Fibroblast of lung (primary cell): Measurements from ENCODE around the gene MTFP1. TPM values are rescaled to one million over a fixed set of nuclear protein-coding genes. Genes with fewer than 3 reads are reported as not detected.

ENCODE experiments used
- DNase-seq, 2 donors: peaks; one replicate each; pipeline versions ENCODE4 v3.0.0 to v3.0.0-alpha.2; 2010; ENCODE audit warnings: low read depth in 2 of 2
- H2AFZ ChIP-seq: 2 replicates; pipeline ENCODE4 v1.5.1; 2012; ENCODE audit warnings: low read length, control low read depth, inconsistent platforms
- H3K27ac ChIP-seq: 2 replicates; pipeline ENCODE4 v1.5.1; 2011; ENCODE audit warnings: low read length, control low read depth; ENCODE audit not compliant: insufficient read depth
- H3K27me3 ChIP-seq: 2 replicates; pipeline ENCODE4 v1.5.1; 2011; ENCODE audit warnings: mild to moderate bottlenecking, low read length; ENCODE audit not compliant: control insufficient read depth, insufficient read depth
- H3K36me3 ChIP-seq: 2 replicates; pipeline ENCODE4 v1.5.1; 2011; ENCODE audit warnings: low read length; ENCODE audit not compliant: control insufficient read depth, insufficient read depth
- H3K4me1 ChIP-seq: 2 replicates; pipeline ENCODE4 v1.5.1; 2011; ENCODE audit warnings: low read length; ENCODE audit not compliant: control insufficient read depth, insufficient read depth; ENCODE audit errors: extremely low read depth
- H3K4me2 ChIP-seq: 2 replicates; pipeline ENCODE4 v1.5.1; 2011; ENCODE audit warnings: low read length, control low read depth; ENCODE audit not compliant: insufficient read depth; ENCODE audit errors: extremely low read depth
- H3K4me3 ChIP-seq, 4 experiments: fragments of 200-600 bp in 1 of 4; sonication (generic) in 1 of 4; replicated peaks in 1 of 4; 2 replicates each; pipeline ENCODE4 v1.5.1; 2011 to 2016; ENCODE audit warnings: low read length in 4 of 4, low read depth in 3 of 4, mild to moderate bottlenecking in 3 of 4, control low read depth in 2 of 4, inconsistent platforms in 1 of 4, mixed read lengths in 1 of 4; ENCODE audit not compliant: insufficient read depth in 1 of 4; ENCODE audit errors: control extremely low read depth in 1 of 4
- H3K79me2 ChIP-seq: 2 replicates; pipeline ENCODE4 v1.5.1; 2012; ENCODE audit warnings: mild to moderate bottlenecking, low read length, inconsistent platforms; ENCODE audit not compliant: control insufficient read depth, insufficient read depth
- H3K9ac ChIP-seq: 2 replicates; pipeline ENCODE4 v1.5.1; 2011; ENCODE audit warnings: mild to moderate bottlenecking, low read length, control low read depth; ENCODE audit not compliant: insufficient read depth
- H3K9me3 ChIP-seq: 2 replicates; pipeline ENCODE4 v1.5.1; 2012; ENCODE audit warnings: low read depth, low read length; ENCODE audit not compliant: control insufficient read depth, insufficient read depth
- H4K20me1 ChIP-seq: 2 replicates; pipeline ENCODE4 v1.5.1; 2011; ENCODE audit warnings: low read length; ENCODE audit not compliant: control insufficient read depth, insufficient read depth; ENCODE audit errors: extremely low read depth
- EZH2 ChIP-seq: IDR thresholded peaks from 2 replicates; pipeline ENCODE4 v1.5.1; 2012; ENCODE audit warnings: low read length, control low read depth, mild to moderate bottlenecking; ENCODE audit errors: missing control alignments
- polyA plus RNA-seq, 2 donors: library from polyadenylated mRNA; depleted of rRNA in 1 of 2; stranded (reverse) in 1 of 2; unstranded in 1 of 2; fragments of >200 nt; gene quantifications; 2 replicates each; pipeline ENCODE4 v1.2.1, GENCODE V29; 2011 to 2012; ENCODE audit warnings: missing spikeins in 1 of 2
- total RNA-seq: library from RNA; depleted of rRNA; stranded (reverse); fragments of >200 nt; gene quantifications from 2 replicates; pipeline ENCODE4 v1.2.1, GENCODE V29; 2014
- TF ChIP-seq, protein P1 (sequence below), 2 donors: IDR thresholded peaks in 1 of 2; conservative IDR thresholded peaks in 1 of 2; 1 replicate in 1 of 2; 2 replicates in 1 of 2; pipeline ENCODE4 v1.5.1; 2011 to 2012; ENCODE audit warnings: low read length in 2 of 2, control low read depth in 1 of 2, inconsistent platforms in 1 of 2, low read depth in 1 of 2, mild to moderate bottlenecking in 1 of 2

The MTFP1 gene
- total and polyA plus RNA-seq, 2 donors (not counting 1 experiment from before 2014, with no cell fraction given) = 2.5 to 3.8 TPM

- no peaks in the 10 kb centered on the region for H3K4me1 ChIP-seq
- H3K27me3 ChIP-seq = no peaks in the 10 kb centered on the region
- no peak overlapping the region for H3K9ac ChIP-seq
- H2AFZ ChIP-seq = no peak overlapping the region
- H3K4me3 ChIP-seq = no peak overlapping the region
- no peaks in the 10 kb centered on the region for H3K9me3 ChIP-seq
- no peak overlapping the region for H3K4me2 ChIP-seq
- H3K79me2 ChIP-seq = no peaks in the 10 kb centered on the region
- H4K20me1 ChIP-seq = no peaks in the 10 kb centered on the region
- TF ChIP-seq EZH2 = no peak
- TF ChIP-seq, protein P1, sequence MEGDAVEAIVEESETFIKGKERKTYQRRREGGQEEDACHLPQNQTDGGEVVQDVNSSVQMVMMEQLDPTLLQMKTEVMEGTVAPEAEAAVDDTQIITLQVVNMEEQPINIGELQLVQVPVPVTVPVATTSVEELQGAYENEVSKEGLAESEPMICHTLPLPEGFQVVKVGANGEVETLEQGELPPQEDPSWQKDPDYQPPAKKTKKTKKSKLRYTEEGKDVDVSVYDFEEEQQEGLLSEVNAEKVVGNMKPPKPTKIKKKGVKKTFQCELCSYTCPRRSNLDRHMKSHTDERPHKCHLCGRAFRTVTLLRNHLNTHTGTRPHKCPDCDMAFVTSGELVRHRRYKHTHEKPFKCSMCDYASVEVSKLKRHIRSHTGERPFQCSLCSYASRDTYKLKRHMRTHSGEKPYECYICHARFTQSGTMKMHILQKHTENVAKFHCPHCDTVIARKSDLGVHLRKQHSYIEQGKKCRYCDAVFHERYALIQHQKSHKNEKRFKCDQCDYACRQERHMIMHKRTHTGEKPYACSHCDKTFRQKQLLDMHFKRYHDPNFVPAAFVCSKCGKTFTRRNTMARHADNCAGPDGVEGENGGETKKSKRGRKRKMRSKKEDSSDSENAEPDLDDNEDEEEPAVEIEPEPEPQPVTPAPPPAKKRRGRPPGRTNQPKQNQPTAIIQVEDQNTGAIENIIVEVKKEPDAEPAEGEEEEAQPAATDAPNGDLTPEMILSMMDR (conservative IDR thresholded peaks at IDR 0.05 in 1 of 2, IDR thresholded peaks at IDR 0.05 in 1 of 2; ENCODE audit: low read depth in 1 of 2, low read length in 2 of 2) = no peak
- peaks cover 21% of the 10 kb centered on the region for H3K36me3 ChIP-seq
- H3K27ac ChIP-seq = no peak overlapping the region
- DNase-seq = peak in 1 of 2 donors; percentile 47
These were observed 11.0 kb upstream of the MTFP1 start for GRCh38 chr22:30414525-30415047.

DNA sequence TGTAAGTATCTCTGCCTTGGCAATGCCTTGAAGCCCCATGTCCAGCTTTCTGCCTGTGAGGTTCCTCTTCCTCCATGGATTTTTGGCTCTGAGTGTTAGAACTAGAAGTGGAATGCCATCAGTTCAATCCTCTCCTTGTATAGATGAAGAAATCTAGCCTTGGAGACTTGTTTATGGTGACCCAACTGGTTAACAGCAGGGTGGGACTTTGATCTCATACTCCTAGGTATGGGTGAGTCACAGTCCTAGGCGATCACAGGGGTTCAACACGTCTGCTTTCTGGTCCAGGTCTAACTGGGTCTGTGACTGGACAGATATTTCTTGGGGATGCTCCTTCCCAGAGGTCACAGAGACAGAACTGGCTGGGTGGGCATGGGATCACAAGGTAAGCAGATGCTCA, 9.2 kb upstream of the MTFP1 start:
- no peak for TF ChIP-seq EZH2
- TF ChIP-seq, protein P1 (conservative IDR thresholded peaks at IDR 0.05 in 1 of 2, IDR thresholded peaks at IDR 0.05 in 1 of 2; ENCODE audit: low read depth in 1 of 2, low read length in 2 of 2) = no peak
- Histone ChIP-seq H3K27me3 (no peaks in the 10 kb centered on the region), H3K4me1 (peaks cover 10% of the 10 kb centered on the region), H4K20me1 (no peaks in the 10 kb centered on the region), H3K4me2 (no peak overlapping the region), H2AFZ (no peak overlapping the region), H3K27ac (no peak overlapping the region), H3K79me2 (no peaks in the 10 kb centered on the region), H3K9ac (no peak overlapping the region), H3K4me3 (no peak overlapping the region), H3K36me3 (peaks cover 16% of the 10 kb centered on the region), H3K9me3 (no peaks in the 10 kb centered on the region)
- no peak for DNase-seq

GRCh38 chr22:30416837-30417236, 8.7 kb upstream of the MTFP1 start:
- Histone ChIP-seq H3K9me3 (no peaks in the 10 kb centered on the region), H3K27ac (no peak overlapping the region), H3K4me2 (no peak overlapping the region), H2AFZ (no peak overlapping the region), H3K27me3 (no peaks in the 10 kb centered on the region), H3K4me1 (peaks cover 14% of the 10 kb centered on the region), H3K79me2 (no peaks in the 10 kb centered on the region), H3K9ac (no peak overlapping the region), H3K36me3 (peaks cover 16% of the 10 kb centered on the region), H4K20me1 (no peaks in the 10 kb centered on the region), H3K4me3 (no peak overlapping the region)
- DNase-seq = no peak
- TF ChIP-seq, protein P1 (conservative IDR thresholded peaks at IDR 0.05 in 1 of 2, IDR thresholded peaks at IDR 0.05 in 1 of 2; ENCODE audit: low read depth in 1 of 2, low read length in 2 of 2) = no peak
- TF ChIP-seq EZH2 = no peak
